ENCODE measurements around the gene CNKSR1. TPM values are rescaled to one million over a fixed set of nuclear protein-coding genes. Genes with fewer than 3 reads are reported as not detected.

The CNKSR1 gene
- total RNA-seq, 2 donors from 2014 or later: 0.52 to 1.3 TPM

GRCh38 chr1:26195805-26196204 lies 18.5 kb downstream of the CNKSR1 start:
- Histone ChIP-seq H3K4me3 (no peak overlapping the region), H3K9me3 (no peaks in the 10 kb centered on the region), H3K27me3 (no peaks in the 10 kb centered on the region), H3K4me1 (no peaks in the 10 kb centered on the region), H3K27ac (no peak overlapping the region), H3K36me3 (no peaks in the 10 kb centered on the region)
- TF ChIP-seq, protein P1, sequence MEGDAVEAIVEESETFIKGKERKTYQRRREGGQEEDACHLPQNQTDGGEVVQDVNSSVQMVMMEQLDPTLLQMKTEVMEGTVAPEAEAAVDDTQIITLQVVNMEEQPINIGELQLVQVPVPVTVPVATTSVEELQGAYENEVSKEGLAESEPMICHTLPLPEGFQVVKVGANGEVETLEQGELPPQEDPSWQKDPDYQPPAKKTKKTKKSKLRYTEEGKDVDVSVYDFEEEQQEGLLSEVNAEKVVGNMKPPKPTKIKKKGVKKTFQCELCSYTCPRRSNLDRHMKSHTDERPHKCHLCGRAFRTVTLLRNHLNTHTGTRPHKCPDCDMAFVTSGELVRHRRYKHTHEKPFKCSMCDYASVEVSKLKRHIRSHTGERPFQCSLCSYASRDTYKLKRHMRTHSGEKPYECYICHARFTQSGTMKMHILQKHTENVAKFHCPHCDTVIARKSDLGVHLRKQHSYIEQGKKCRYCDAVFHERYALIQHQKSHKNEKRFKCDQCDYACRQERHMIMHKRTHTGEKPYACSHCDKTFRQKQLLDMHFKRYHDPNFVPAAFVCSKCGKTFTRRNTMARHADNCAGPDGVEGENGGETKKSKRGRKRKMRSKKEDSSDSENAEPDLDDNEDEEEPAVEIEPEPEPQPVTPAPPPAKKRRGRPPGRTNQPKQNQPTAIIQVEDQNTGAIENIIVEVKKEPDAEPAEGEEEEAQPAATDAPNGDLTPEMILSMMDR (IDR thresholded peaks at IDR 0.05): no peak
- DNase-seq (ENCODE audit: low spot score): no peak

- Histone ChIP-seq H3K36me3 (no peaks in the 10 kb centered on the region), H3K27ac (no peak overlapping the region), H3K27me3 (no peaks in the 10 kb centered on the region), H3K9me3 (no peaks in the 10 kb centered on the region), H3K4me1 (peaks cover 0 to 6% of the 10 kb centered on the region in 2 donors), H3K4me3 (no peak overlapping the region)
- TF ChIP-seq, protein P1 (IDR thresholded peaks at IDR 0.05): no peak
- DNase-seq (ENCODE audit: low spot score): no peak
These were observed 20.0 kb downstream of the CNKSR1 start for GRCh38 chr1:26197301-26197700.

DNA sequence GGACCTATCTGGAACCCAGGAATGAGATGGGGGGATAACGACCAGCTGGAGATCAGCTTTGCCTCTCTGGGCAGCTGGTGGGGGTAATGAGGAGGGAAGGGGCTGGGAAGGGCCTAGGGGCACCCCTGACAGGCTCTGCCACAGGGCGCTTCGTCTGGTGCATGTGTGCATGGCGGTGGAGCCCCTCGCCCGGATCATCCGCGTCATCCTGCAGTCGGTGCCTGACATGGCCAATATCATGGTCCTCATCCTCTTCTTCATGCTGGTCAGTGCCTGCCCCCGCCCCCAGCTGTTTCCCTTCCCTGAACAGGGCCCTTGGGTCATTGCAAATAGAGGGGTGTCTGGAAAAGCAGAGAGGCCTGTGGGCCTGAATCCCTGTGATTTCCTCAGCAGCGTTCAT lies 20.5 kb downstream of the CNKSR1 start:
- Histone ChIP-seq H3K4me3 (no peak overlapping the region), H3K4me1 (peaks cover 0 to 6% of the 10 kb centered on the region in 2 donors), H3K27me3 (no peaks in the 10 kb centered on the region), H3K27ac (no peak overlapping the region), H3K36me3 (no peaks in the 10 kb centered on the region), H3K9me3 (no peaks in the 10 kb centered on the region)
- DNase-seq (ENCODE audit: low spot score): no peak
- TF ChIP-seq, protein P1 (IDR thresholded peaks at IDR 0.05): no peak

GRCh38 chr1:26200413-26200812 lies 23.1 kb downstream of the CNKSR1 start:
- TF ChIP-seq, protein P1 (IDR thresholded peaks at IDR 0.05): no peak
- Histone ChIP-seq H3K9me3 (no peaks in the 10 kb centered on the region), H3K36me3 (no peaks in the 10 kb centered on the region), H3K27me3 (no peaks in the 10 kb centered on the region), H3K4me1 (peaks cover 0 to 6% of the 10 kb centered on the region in 2 donors), H3K4me3 (no peak overlapping the region), H3K27ac (no peak overlapping the region)
- no peak for DNase-seq (ENCODE audit: low spot score)

DNA sequence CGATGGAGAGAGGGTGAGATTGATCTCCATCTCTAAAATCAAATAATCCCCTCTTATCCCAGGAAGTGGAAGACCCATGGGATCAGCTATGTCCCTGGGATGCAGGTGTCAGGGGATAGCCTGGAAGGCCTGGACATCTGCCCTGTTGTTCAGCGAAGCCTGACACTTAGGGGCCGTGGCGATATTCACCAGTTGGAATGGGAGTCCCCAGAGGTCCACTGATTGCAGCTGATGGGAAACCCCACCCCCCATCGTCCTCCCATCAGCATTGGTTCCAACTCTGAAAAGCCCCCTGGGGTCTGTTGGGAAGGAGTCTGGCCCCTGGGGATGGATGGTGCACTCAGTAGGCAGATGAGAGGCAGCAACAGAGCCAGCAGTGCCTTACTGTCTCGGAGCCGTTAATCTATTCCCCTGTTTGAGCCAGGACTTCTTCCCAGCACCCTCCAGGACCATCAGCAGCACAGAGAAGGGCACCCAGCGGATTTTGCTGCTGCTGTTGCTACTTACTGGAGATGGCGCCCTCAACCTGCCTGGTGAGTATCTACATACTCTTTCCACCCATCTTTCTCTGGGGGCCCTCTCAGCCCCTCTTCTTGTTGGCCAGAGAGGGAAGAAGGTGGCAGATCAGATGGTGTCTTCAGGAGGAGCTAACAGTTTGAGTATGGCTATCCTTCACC lies 26.5 kb downstream of the CNKSR1 start:
- H3K27ac ChIP-seq: no peak overlapping the region
- no peaks in the 10 kb centered on the region for H3K9me3 ChIP-seq
- peaks cover 0 to 6% of the 10 kb centered on the region in 2 donors for H3K4me1 ChIP-seq
- no peaks in the 10 kb centered on the region for H3K36me3 ChIP-seq
- DNase-seq (ENCODE audit: low spot score): no peak
- no peak overlapping the region for H3K4me3 ChIP-seq
- TF ChIP-seq, protein P1 (IDR thresholded peaks at IDR 0.05): no peak
- no peaks in the 10 kb centered on the region for H3K27me3 ChIP-seq
